OCI-LY3 (cell line): ENCODE data around the gene LRRN2.

Experiments
- H2AFZ ChIP-seq: fragments of 200-600, 300-600 bp; shearing (Covaris generic); 2 replicates; pipeline ENCODE4 v1.6.0; 2014; ENCODE audit warnings: antibody characterized with exemption, low read depth, low read length
- H3K27ac ChIP-seq: fragments of 200-600, 300-600 bp; sonication (generic); 2 replicates; pipeline ENCODE4 v1.5.1; 2014; ENCODE audit warnings: mild to moderate bottlenecking, low read length, moderate library complexity, mixed read lengths
- H3K27me3 ChIP-seq: fragments of 200-600, 300-600 bp; sonication (generic); 2 replicates; pipeline ENCODE4 v1.6.1; 2014; ENCODE audit warnings: low read depth, low read length, mixed read lengths
- H3K36me3 ChIP-seq: fragments of 200-600, 300-600 bp; sonication (generic); replicated peaks from 2 replicates; pipeline ENCODE3; 2014; ENCODE audit warnings: low read depth, low read length, mixed read lengths
- H3K4me1 ChIP-seq: fragments of 300-600, 200-600 bp; sonication (generic); 2 replicates; pipeline ENCODE4 v1.6.1; 2014; ENCODE audit warnings: low read length, mixed read lengths
- H3K4me2 ChIP-seq: fragments of 200-600, 300-600 bp; sonication (generic); 2 replicates; pipeline ENCODE4 v1.6.1; 2014; ENCODE audit warnings: low read length, mixed read lengths
- H3K4me3 ChIP-seq: fragments of 300-600, 200-600 bp; sonication (generic); 2 replicates; pipeline ENCODE4 v1.5.1; 2014; ENCODE audit warnings: antibody characterized with exemption, mild to moderate bottlenecking, low read length, moderate library complexity
- H3K79me2 ChIP-seq: fragments of 300-600, 200-600 bp; shearing (Covaris generic); 2 replicates; pipeline ENCODE4 v1.6.1; 2014; ENCODE audit warnings: mild to moderate bottlenecking, low read length, mixed read lengths
- H3K9ac ChIP-seq: fragments of 300-600, 200-600 bp; shearing (Covaris generic); 2 replicates; pipeline ENCODE4 v1.6.0; 2014; ENCODE audit warnings: mild to moderate bottlenecking, low read length, moderate library complexity
- H3K9me3 ChIP-seq: fragments of 200-600, 300-600 bp; shearing (Covaris generic); 2 replicates; pipeline ENCODE4 v1.6.1; 2014; ENCODE audit warnings: low read length, mixed read lengths; ENCODE audit not compliant: insufficient read depth
- H4K20me1 ChIP-seq: fragments of 200-600, 300-600 bp; sonication (generic); 2 replicates; pipeline ENCODE4 v1.6.1; 2016; ENCODE audit warnings: low read length, mixed read lengths; ENCODE audit not compliant: insufficient read depth
- EZH2phosphoT487 ChIP-seq: fragments of 200-600 bp; shearing (Covaris generic); IDR thresholded peaks from 2 replicates; pipeline ENCODE4 v1.6.1; 2018; ENCODE audit warnings: antibody characterized with exemption, mixed run types, low read depth
- TF ChIP-seq, protein P1 (sequence below): fragments of 200-600, 300-600 bp; sonication (generic); IDR thresholded peaks from 2 replicates; pipeline ENCODE4 v1.5.1; 2014; ENCODE audit warnings: antibody characterized with exemption, low read length, low read depth

LRRN2 gene

DNA sequence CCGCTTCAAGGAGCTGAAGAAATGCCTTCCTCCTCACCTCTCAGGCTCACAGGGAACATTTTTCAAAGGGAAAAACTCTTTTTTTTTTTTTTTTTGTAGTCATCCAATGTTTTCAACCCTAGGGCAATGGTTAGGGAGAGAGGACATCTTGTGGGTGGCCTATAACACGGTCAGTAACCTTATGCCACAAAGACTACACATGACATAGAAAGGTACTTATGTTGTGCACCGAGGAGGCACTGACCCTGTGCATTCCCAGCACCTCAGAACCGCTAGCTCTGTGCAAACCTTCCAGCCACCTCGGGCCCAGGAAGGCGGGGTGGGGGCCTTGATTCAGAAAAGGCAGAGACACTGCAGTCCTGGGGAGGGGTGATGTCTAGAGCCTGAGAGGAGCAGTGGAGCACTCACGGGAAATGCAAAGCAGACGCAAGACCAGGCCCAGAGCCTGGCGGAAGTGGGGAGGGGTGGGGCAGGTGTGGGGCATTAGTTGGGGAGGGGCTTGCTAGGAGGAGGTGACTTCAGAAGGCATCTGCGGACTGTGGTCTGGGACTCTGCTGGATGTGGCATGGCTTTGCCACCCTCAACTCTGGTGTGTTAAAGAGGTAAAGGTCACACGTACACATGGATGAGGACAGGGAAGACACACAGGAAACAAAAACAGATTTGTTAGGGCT, 100.7 kb downstream of the LRRN2 start:
- Histone ChIP-seq H3K4me3 (no peak overlapping the region), H3K4me1 (peaks cover 9% of the 10 kb centered on the region), H3K9ac (no peak overlapping the region), H3K4me2 (peak overlapping the region; percentile 50), H2AFZ (no peak overlapping the region), H3K27ac (no peak overlapping the region), H3K27me3 (no peaks in the 10 kb centered on the region), H3K36me3 (no peaks in the 10 kb centered on the region), H4K20me1 (no peaks in the 10 kb centered on the region), H3K9me3 (no peaks in the 10 kb centered on the region), H3K79me2 (no peaks in the 10 kb centered on the region)
- TF ChIP-seq, protein P1, sequence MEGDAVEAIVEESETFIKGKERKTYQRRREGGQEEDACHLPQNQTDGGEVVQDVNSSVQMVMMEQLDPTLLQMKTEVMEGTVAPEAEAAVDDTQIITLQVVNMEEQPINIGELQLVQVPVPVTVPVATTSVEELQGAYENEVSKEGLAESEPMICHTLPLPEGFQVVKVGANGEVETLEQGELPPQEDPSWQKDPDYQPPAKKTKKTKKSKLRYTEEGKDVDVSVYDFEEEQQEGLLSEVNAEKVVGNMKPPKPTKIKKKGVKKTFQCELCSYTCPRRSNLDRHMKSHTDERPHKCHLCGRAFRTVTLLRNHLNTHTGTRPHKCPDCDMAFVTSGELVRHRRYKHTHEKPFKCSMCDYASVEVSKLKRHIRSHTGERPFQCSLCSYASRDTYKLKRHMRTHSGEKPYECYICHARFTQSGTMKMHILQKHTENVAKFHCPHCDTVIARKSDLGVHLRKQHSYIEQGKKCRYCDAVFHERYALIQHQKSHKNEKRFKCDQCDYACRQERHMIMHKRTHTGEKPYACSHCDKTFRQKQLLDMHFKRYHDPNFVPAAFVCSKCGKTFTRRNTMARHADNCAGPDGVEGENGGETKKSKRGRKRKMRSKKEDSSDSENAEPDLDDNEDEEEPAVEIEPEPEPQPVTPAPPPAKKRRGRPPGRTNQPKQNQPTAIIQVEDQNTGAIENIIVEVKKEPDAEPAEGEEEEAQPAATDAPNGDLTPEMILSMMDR, result no peak
- TF ChIP-seq EZH2phosphoT487, result no peak

DNA sequence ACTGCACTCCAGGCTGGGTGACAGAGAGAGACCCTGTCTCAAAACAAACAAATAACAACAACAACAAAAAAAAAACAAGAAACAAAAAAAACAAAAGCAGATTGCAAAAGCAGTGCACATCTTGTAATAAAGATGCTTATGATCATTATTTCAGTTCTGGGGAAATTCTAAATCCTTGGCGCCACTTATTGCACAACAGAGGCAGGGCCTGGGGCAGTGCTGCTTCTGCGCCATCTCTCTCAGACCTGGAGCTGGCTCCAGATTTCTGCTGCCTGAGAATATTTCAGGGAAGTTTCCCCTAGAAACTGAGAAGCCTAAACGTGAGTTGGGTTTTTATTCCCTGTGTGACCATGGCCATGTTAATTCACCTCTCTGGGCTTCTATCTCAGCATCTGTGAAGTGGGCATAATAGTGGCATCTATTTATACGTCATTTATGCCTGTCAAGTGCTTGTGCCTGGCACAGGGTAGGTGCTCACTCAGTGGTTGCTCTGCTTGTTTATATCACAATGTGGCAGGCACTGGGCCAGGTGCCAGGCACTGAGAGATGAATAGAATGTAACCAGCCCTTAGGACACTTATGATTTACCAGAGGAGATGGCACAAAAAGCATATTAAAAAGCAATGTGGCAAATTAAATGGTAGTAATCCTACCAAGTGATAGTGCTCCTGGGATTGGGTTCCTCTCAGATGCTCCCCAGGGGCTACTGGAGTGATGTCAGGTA, 101.5 kb downstream of the LRRN2 start:
- no peak overlapping the region for H2AFZ ChIP-seq
- no peaks in the 10 kb centered on the region for H3K79me2 ChIP-seq
- no peak overlapping the region for H3K9ac ChIP-seq
- no peak overlapping the region for H3K4me3 ChIP-seq
- H3K27me3 ChIP-seq, result no peaks in the 10 kb centered on the region
- H3K27ac ChIP-seq, result no peak overlapping the region
- TF ChIP-seq, protein P1, result no peak
- TF ChIP-seq EZH2phosphoT487, result no peak
- H3K9me3 ChIP-seq, result no peaks in the 10 kb centered on the region
- no peak overlapping the region for H3K4me2 ChIP-seq
- no peaks in the 10 kb centered on the region for H3K36me3 ChIP-seq
- H4K20me1 ChIP-seq, result no peaks in the 10 kb centered on the region
- H3K4me1 ChIP-seq, result peaks cover 16% of the 10 kb centered on the region

DNA sequence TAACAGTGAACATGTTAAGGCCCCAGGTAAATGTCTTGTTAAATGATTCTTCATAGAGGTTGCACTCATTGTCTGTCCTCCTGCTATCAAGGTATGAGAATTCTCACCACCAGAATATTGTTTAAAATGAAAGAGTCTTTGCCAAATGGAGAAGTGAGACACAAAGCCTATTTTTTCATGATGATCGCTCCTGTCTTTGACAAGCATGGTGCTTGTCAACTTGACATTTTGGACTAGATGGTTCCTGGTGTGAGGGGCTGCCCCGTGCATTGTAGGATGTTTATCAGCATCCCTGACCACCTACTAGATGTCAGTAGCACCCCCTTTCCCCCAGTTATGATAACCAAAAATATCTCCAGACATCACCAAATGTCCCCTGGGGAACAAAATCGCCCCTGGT, 103.8 kb downstream of the LRRN2 start:
- no peak for TF ChIP-seq EZH2phosphoT487
- TF ChIP-seq, protein P1, result no peak
- H4K20me1 ChIP-seq, result no peaks in the 10 kb centered on the region
- H3K9ac ChIP-seq, result no peak overlapping the region
- no peak overlapping the region for H3K4me3 ChIP-seq
- no peaks in the 10 kb centered on the region for H3K79me2 ChIP-seq
- H3K4me1 ChIP-seq, result peaks cover 26% of the 10 kb centered on the region
- no peak overlapping the region for H3K27ac ChIP-seq
- no peak overlapping the region for H2AFZ ChIP-seq
- H3K9me3 ChIP-seq, result no peaks in the 10 kb centered on the region
- H3K4me2 ChIP-seq, result no peak overlapping the region
- no peaks in the 10 kb centered on the region for H3K36me3 ChIP-seq
- H3K27me3 ChIP-seq, result no peaks in the 10 kb centered on the region

DNA sequence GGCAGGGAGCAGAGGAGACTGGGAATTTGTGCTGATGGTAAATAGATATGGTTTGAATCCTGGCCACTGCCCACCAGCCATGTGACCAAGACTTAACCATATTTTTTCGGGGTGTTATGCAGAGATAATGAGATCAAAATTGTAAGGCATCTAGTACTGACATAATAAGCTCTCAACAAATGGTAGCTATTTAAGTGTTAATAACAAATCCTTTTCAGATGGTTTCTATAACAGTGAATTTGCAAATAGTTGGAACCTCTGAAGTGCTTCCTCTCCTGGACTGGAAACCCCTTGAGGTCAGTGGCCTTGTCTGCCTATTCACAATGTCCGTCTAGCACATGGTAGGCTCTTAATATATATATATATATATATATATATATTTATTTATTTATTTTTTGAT, 104.7 kb downstream of the LRRN2 start:
- TF ChIP-seq EZH2phosphoT487, result no peak
- TF ChIP-seq, protein P1, result no peak
- Histone ChIP-seq H3K79me2 (no peaks in the 10 kb centered on the region), H3K4me2 (no peak overlapping the region), H3K36me3 (no peaks in the 10 kb centered on the region), H3K27me3 (no peaks in the 10 kb centered on the region), H3K4me3 (no peak overlapping the region), H3K27ac (no peak overlapping the region), H3K9ac (no peak overlapping the region), H3K4me1 (peaks cover 26% of the 10 kb centered on the region), H3K9me3 (no peaks in the 10 kb centered on the region), H4K20me1 (no peaks in the 10 kb centered on the region), H2AFZ (no peak overlapping the region)
